Lung microvascular endothelial cell (primary cell): ENCODE data around the gene ZBTB21. TPM values are rescaled to one million over a fixed set of nuclear protein-coding genes. Genes with fewer than 3 reads are reported as not detected.

Experiments used
- DNase-seq, 2 donors: peaks; one replicate each; pipeline versions ENCODE4 v3.0.0 to v3.0.0-alpha.2; 2010; ENCODE audit warnings: low read depth in 2 of 2
- total RNA-seq: library from RNA; depleted of rRNA; stranded (reverse); fragments of >200 nt; gene quantifications from 2 replicates; pipeline ENCODE4 v1.2.1, GENCODE V29; 2014

ZBTB21 gene
- total RNA-seq, 1 donor from 2014 or later, result 3.0 TPM

DNA sequence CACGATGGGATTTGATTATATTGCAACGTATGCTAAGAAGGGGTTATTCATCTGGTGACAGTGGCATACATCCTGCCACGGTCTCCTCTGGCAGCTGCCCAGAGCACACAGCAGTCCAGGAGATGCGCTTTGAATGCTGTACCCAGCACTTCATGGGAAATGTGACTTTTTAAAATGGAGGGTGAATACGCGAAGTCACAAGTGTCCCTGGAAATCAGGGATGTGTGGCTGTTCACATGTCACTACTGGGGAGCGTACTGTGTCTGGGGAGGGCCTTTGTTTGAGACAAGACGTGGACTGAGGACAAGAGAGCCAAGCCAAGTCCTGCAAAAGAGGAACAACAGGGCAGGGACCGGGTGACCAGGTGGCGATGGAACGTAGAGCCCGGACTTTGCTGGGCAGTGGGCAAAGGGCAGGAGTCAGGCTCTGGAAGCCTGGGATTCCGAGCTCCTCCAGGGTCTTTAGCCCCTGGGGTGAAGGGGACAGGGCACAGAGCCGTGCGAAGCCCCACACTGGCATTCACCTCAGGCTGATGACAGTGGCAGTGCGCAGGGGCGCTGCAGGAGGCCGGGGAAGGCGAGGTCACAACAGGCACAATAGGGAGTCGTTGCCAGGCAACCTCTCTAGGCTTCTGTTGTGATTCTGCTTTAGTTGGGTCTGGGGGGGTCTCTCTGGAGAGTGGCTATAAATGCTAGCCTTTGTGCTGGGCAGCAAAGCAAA is 11.4 kb upstream of the ZBTB21 start:
- DNase-seq, result peak in 1 of 2 donors; percentile 66

DNA sequence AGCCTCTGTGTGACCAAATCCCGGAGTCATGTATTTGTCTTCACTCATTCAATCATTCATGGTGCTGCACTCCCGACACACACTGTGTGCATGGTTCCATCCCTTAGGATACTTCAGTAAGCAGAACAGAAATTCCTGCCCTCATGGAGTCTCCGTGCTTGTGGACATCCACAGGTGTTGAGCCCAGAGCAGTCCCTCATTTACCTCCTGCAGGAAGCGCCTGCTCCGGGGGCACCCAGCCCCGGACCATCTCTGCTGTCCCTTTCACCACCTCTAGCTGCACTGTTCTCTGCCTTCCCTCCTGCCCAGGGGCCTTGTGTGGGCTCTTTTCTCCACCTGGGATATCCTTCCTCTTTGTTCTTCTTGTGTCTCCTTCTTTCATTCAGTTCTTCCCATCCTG is 9.5 kb upstream of the ZBTB21 start:
- DNase-seq, result no peak

DNA sequence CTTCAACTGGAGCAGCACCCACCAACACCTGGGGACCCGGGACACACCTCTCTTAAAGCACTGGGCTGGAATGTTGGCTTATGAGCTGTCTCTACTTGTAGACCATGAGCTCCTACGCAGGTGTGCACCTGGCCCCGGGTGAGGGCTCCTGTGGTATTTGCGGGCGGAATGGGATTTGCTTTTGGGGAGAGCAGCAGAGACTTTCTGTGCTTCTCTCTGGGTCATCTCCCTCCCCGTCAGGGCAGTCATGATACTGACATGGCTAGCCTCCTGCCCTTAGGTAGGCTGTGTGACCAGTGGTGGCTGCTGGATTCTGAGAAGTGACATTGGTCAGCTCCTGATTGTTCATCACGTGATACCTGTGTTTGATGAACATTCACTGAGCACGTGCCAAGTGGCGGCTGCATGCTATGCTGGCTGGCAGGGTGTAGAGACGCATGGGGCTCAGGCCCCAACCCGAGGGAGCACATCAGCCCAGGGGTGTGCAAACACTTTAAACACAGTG is 9.0 kb upstream of the ZBTB21 start:
- no peak for DNase-seq

DNA sequence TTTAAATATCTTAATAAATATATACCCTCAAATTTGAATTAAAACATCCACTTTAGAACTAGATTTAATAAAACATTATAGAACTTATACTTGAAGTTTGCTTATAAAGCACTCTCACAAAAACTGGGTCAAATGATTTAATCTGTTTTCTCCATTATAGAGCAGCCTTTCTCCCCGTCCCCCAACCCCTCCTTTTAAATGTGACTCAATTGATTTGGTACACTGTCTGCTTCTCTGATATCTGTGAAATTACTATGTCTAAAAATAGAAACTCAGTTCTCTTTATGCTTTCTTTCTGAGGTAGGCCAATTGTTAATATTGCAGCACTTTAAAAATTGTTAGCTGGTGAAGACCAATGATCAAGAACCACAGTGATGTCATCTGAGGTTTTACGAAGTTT is 6.9 kb upstream of the ZBTB21 start:
- DNase-seq, result no peak

DNA sequence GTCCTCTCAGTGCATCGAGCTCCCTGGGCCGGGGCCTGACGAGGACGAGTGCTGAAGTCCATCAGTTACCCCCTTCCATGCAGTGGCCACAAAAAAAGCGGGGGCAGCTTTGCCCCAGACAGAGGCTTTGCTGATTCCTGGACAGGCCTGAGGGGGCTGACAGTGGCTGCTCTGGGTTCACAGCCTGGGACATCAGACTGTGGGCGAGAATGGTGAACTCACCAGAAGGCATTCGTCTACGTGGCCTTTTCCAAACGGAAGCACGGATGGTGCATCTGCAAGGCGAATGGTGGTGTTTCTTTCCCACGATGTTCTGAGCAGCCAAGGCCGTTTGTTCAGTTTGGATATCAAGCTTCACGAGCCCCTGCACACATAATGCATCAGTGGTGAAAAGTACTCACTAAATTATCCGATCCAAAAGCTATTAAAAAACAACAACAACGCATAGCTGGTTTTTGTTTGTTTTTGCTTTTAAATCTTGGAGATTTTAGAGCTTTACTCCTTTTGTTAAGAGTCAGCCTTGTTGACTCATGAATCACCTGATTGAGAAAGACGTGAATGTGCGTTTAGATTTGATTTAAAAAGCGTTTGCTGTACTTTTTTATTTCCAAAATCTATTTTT is 6.3 kb upstream of the ZBTB21 start:
- DNase-seq, result no peak

DNA sequence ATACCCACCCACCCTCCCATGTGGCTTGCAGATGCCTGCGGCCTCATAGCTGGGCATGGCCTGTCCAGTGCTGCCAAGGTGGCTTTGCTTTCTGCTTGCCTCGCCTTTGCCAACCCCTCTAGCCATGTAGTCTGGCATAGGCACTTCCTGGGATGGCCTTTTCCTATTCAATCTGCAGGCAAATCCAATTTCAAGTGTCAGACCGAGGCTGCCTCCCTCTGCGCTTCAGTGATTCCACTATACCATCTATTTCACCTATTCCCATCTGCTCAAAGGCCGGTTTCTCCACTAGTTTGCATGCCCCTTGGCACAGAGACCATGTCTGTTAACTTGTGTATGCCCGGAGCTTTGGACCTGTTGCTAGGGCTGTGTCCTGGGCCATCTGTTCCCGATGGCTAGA is 3.8 kb upstream of the ZBTB21 start:
- DNase-seq, result no peak

DNA sequence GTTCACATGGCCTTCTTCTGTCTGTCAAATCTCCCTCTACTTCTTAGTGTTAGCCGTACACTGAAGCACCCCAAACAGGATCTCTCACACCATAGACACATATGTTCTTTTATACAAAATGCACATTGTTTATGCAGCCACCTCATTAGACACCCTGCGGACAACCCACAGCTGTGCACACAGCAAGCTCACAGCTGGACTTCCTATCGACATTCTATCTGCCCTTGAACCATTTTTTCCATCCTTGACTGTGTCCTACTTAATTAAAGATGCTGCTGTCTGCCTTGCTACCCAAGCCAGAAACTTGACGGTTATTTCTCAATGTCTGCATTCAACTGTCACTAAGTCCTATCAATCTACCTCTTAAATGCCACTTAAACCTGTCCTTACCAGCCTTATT is 3.2 kb upstream of the ZBTB21 start:
- DNase-seq, result no peak

DNA sequence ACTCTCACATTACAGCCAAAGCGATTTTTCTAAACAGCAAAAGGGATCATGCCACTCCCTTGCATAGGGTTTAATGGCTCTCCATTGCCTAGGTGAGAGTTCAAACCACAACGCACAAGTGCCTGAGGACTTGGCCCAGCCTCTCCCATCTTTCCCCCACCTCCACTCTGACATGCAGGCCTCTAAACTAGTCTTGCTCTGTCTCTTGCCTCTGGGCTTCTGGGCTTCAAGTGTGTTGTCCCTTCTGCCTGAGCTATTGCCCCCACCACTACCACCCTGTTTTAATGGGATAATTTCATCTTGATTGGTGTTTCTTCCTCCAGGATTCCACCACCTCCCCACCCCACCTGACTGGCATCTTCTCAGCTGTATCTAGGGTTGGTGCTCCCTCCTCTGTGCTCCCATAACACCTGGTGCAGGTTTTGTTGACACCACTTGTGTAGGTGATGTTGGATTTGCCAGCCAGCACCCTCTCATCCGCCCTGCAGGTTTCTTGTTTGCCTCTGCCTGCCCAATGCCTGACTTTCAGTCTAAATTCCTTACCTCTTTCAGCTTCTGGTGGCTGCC is 2.7 kb upstream of the ZBTB21 start:
- DNase-seq, result no peak

DNA sequence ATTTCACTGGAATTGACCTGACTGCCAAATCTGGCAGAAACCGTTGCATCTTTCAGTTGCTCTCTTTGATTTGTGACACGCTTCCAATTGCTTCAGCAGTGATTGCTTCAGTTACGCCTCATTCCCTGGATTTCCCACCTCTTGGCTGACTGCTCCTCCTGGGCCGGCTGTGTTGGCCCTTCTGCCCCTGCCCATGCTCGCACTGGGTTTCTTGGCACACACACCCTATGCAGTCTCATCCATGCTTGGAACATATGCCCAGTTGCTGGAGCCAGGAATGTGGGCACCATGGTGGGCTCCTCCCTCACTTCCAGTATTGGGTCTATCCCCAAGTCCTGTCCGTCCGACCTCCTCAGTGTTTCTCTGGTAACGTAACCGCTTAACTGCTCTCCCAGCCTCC is 2.2 kb upstream of the ZBTB21 start:
- DNase-seq, result no peak

DNA sequence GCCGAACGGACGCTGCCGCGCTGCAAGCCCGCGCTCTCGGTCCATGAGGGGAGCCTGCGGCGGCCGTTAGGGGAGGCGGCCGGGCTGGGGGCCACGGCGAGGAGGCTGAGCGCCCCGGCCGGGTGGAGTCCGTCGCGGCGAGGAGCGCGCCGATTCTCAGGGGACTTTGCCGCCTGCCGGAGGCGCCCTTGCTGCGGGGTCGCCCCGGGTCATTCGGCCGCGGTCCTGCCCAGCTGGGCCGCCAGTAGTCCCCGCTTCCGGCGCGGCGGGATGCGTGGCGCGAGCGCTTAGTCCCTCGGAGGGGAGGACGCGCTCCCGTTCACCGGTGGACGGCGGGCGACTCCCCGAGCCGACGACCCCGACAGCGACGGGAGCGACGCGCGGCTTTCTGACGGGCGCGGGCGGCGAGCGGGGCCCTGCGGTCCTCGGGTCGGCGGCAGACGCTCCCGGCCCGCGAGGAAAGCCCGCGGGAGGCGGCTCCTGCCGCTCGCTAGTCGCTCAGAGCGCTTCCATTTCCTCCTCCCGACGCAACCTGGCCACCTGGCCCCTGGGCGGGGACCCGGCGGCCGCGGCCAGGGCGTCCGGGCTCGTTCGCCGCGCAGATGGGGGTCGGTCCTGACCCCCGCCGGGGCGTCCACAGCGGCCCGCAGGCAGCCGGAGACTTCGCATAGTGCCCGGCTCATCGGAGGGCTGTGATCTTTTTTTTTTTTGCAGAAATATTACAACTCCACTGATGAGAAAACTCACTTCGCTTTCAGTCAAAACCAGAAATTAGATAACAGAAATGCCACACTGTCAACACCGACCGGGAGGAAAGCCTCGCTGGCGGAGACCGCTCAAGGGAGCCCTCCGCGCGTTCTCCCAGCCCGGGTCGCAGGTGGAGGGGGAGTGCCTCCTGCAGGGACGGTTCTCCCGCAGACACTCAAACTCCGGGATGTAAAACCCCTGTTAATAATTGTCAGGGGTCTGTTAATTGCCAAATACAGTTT is 641 bp upstream of the ZBTB21 start:
- DNase-seq, result peak; percentile 18 to 35

DNA sequence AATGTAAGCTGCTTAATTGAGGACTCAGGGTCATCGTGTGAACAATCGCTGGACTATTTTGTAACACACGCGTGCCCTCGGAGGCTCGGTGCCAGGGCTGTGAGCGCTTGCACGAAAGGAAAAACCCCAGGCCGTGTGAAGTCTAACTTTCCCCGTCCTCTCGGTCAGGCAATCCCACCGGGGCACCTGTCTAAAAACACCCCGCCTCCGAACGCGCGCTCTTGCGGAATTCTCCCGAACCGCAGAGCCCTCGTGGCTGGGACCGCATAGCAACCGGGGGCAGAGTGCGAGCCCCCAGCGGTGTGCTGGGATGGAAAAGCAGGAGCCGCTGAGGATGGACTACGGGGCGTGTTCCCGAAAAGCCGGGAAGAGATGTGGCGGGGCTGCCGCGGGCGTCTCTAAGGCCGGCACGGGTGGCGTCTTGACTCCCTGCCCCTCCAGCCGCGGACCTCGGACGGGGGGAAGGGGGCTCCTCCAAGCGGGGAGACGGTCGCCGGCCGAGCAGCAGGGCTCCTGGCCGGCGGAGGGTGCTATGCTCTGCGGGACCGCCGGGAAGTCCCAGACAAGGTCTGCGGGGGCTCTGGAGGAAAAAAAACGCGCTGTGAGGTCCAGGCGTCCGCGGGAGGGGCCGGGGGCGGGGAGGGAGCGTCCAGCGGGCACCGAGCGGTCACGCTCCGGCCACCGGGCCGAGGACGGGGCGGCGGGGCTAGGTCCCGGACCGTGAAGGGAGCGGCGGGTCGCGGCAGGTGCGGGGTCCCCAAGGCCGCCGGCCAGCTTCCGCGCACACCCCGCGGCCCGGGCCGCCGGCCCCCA is 936 bp downstream of the ZBTB21 start:
- DNase-seq, result peak; percentile 78 to 90

DNA sequence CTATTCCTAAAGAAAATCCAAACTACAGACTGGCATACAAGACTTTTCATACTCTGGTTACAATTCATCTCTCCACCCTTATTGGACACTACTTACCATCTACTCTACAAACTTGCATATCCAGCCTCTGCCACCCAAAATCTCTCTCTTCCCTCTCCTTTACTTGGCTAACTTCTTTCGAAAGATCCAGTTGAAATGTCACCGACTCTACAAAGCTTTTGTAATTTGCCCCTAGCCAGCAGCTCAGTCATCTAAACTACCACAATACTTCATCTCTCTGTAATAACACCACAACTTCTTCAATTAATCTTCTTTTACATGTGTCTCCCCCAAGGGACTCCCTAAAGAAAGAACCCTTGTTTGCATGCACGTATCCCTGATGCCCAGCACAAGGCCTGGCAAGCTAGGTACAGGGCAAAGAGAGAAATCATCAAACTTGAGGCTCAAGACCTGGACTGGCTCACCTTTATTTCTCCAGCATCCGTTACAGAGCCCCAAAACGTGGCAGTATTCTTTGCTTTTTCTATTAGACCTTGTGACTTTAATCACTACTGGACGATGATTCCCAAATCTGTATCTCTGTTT is 2.7 kb downstream of the ZBTB21 start:
- no peak for DNase-seq

DNA sequence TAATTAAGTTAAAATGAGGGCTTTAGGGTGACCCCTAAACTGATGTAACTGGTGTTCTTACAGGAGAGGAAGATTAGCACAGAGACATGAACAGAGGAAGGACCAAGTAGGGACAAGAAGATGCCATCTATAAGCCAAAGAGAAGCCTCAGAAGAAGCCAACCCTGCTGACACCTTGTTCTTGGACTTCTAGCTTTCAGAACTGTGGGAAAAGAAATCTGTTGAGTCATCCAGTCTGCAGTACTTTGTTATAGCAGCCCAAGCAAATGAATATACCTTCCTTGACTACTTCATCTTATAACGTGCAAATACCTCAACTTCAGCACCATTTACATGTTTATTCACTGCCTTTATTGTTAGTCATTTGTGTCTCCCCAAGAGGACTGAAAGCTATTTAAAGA is 3.4 kb downstream of the ZBTB21 start:
- no peak for DNase-seq

DNA sequence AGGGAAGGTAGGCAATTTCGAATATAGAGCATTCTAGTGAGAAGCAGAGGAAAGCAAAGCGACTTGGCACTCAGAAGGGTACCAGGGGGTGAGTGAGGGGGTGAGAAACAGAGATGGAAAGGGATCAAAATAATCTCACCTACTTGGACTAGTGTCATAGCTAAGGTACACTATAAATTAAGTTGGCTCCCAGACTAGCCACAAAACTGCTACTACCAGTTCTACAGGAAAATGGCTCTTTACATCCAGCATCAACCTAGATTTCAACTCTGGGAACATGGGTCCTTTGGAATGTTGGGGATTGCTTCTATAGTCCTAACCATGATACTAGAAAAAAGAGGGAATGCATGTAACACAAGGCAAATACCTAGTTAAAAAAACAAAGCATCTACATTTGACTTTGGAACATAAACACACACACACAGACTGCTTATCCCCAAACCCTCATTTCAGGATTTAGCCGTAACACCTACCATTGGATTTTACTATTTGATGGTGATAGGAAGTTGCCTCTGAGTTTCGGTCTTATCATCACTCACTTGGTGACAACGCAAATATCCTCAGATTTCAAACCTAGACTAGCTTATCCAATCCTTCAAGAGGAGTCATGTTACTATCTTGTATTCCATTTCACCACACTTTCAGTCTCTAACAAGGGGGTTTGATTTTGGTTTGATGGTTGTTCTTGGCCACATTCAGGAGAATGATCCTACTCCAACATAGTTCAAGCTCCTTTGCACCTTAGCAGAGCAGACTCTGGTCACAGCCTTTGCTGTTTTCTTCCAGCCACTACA is 5.6 kb downstream of the ZBTB21 start:
- DNase-seq, result no peak

DNA sequence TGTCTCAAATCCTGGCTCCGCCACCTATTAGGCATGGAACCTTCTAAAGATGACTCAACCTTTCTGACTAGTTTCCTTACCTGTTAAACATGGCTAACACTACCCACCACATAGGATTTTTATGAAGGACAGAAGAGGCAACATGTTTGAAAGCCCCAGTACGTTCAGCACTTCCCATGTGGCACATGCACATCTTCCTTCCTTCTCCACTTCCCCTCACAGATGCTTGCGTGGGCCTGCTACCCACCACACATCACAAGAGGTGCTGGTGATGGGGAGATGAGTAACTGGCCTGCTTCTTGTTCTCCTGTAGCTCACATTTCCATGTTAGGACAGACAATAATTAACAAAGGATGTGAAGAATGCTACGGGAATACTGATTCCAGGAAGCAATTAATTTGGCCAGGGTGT is 7.1 kb downstream of the ZBTB21 start:
- DNase-seq, result peak in 1 of 2 donors; percentile 32

DNA sequence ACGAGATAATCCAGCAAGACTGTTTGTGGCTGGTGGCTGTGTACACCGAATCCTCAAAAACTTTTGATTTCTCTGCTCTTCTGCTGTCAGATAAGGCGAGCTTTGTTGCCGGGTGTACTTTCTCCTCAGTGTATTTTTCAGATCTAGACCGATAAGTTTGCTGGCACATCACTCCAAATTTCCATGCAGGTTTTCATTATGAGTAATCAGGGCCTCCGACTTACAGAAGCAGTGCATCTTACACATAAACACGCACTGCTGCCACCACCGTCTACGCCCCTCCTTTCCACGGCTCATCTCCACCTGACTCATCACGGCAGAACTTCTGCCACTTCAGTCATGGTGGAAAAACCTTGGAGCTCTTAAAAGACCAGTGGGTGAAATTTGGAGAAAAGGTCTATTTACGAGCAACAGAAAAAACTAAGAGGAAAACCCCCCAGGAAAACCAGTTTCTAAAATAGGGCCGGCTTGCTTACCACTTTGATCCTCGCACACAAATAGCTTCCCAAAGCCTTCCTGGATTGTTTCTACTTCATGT is 7.7 kb downstream of the ZBTB21 start:
- DNase-seq, result peak in 1 of 2 donors; percentile 78

DNA sequence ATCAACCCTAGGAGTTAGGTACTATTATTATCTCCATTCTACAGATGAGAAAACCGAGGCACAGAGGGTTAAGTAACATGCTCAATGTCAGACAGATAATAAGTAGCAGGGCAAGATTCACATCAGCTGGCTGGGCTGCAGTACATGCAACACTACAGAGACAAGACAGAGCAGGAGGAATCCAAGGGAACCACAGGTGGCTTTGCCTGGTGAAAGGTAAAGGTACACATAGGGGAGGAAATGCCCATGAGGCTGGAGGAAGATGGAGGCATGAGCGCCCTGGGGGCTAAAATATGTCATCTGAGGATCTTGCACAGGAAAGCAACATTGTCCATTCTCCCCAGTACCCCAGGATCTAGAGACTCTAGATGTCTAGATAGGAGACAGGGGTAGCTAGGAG is 8.4 kb downstream of the ZBTB21 start:
- DNase-seq, result no peak

DNA sequence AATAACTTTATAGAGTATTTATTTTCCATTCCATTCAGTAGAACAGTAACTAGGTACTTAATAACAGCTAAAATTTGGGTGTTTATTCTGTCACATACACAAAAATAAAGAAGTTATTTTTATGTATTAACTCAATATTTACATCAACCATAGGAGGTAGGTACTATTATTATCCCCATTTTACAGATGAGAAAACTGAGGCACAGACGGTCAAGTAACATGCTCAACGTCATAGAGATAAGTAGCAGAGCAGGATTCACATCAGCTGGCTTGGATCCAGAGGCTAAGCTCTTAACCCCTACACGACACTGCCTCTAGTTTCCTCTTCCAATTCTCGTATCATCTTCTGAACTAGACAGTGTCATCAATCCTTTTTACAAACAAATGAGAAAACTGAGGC is 9.3 kb downstream of the ZBTB21 start:
- no peak for DNase-seq

DNA sequence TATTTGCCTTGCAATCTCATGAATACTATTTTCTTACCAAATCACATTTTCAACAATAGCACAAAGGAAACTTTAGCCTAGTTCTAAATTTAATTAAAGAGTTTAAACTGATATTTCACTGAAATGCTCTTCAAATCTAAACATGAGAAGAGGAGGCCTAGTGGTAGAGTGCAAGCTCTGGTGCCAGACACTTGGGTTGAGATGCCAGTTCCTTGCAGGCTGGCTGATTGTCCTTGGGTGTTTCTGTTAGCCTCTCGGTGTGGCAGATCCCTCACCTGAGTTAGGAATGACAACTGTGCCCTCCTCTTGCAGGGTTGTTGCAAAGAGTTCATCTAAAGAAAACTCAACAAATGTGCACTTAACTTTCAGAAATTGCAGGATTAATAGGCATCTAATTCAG is 12.5 kb downstream of the ZBTB21 start:
- no peak for DNase-seq
